ENCODE measurements around the gene ZNF664.

ZNF664 gene

DNA sequence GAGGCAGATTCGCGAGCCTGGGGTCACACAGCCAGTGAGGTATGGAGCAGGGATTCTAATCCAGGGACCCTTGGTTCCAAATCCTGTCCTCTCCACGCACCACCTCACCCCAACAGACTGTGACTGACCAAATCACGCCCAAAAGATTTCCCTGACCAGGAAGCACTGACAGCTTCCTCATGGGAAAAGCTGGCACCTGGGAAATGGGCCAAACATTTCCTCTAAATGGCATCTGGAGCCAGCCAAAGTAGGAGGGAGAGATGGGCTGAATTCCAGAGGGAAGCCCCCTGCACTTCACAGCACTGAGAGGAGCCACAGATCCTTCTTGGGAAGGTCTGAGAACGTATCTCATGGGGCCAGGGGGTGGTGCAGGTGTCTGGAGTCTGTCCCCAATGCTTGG lies 29.2 kb upstream of the ZNF664 start:
- H3K4me2 ChIP-seq (ENCODE audit: low read length): no peak overlapping the region
- no peaks in the 10 kb centered on the region for H3K9me2 ChIP-seq (replicated peaks; ENCODE audit: control insufficient read depth, low read length)
- no peaks in the 10 kb centered on the region for H4K20me1 ChIP-seq (ENCODE audit: control insufficient read depth, insufficient read depth, low read depth, low read length)
- H3K27ac ChIP-seq (ENCODE audit: low read depth, low read length): no peak overlapping the region
- TF ChIP-seq, protein P1, sequence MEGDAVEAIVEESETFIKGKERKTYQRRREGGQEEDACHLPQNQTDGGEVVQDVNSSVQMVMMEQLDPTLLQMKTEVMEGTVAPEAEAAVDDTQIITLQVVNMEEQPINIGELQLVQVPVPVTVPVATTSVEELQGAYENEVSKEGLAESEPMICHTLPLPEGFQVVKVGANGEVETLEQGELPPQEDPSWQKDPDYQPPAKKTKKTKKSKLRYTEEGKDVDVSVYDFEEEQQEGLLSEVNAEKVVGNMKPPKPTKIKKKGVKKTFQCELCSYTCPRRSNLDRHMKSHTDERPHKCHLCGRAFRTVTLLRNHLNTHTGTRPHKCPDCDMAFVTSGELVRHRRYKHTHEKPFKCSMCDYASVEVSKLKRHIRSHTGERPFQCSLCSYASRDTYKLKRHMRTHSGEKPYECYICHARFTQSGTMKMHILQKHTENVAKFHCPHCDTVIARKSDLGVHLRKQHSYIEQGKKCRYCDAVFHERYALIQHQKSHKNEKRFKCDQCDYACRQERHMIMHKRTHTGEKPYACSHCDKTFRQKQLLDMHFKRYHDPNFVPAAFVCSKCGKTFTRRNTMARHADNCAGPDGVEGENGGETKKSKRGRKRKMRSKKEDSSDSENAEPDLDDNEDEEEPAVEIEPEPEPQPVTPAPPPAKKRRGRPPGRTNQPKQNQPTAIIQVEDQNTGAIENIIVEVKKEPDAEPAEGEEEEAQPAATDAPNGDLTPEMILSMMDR (IDR thresholded peaks at IDR 0.05; ENCODE audit: low read depth, low read length, poor library complexity, severe bottlenecking): no peak
- no peaks in the 10 kb centered on the region for H3F3A ChIP-seq (ENCODE audit: control insufficient read depth, insufficient read depth)
- no peak overlapping the region for H3K4me3 ChIP-seq (ENCODE audit: low read length)
- H3K79me2 ChIP-seq (ENCODE audit: control insufficient read depth, low read length): no peaks in the 10 kb centered on the region
- H3K4me1 ChIP-seq (ENCODE audit: control insufficient read depth, low read length): no peaks in the 10 kb centered on the region
- no peaks in the 10 kb centered on the region for H3K36me3 ChIP-seq (ENCODE audit: control insufficient read depth, low read length)
- no peaks in the 10 kb centered on the region for H3K27me3 ChIP-seq (ENCODE audit: control insufficient read depth, low read length)
- H3K9me3 ChIP-seq (ENCODE audit: control insufficient read depth, insufficient read depth, low read length): no peaks in the 10 kb centered on the region

DNA sequence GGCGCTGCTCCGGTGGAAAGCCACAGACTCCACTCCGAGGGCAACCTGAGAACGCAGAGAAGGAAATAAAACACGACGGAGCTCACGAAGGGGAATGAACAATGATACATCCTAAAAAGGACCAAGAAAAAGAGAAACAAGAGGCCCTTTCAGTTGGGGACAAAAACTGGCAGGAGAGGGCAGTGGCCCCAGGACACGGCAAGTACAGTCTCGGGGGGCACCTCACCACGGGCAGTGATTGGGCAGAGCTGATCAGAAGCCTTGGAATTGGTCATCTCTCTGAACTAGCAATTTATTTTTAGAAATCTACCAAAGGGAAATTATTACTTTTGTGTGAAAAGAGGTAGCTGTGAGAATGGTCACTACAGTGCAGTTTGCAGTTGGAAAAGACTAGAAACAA lies 28.3 kb upstream of the ZNF664 start:
- Histone ChIP-seq H3K79me2 (ENCODE audit: control insufficient read depth, low read length) (no peaks in the 10 kb centered on the region), H3K4me3 (ENCODE audit: low read length) (no peak overlapping the region), H3K27ac (ENCODE audit: low read depth, low read length) (no peak overlapping the region), H3K36me3 (ENCODE audit: control insufficient read depth, low read length) (no peaks in the 10 kb centered on the region), H3K4me1 (ENCODE audit: control insufficient read depth, low read length) (no peaks in the 10 kb centered on the region), H4K20me1 (ENCODE audit: control insufficient read depth, insufficient read depth, low read depth, low read length) (no peaks in the 10 kb centered on the region), H3K27me3 (ENCODE audit: control insufficient read depth, low read length) (no peaks in the 10 kb centered on the region), H3K9me2 (replicated peaks; ENCODE audit: control insufficient read depth, low read length) (no peaks in the 10 kb centered on the region), H3F3A (ENCODE audit: control insufficient read depth, insufficient read depth) (no peaks in the 10 kb centered on the region), H3K9me3 (ENCODE audit: control insufficient read depth, insufficient read depth, low read length) (no peaks in the 10 kb centered on the region), H3K4me2 (ENCODE audit: low read length) (no peak overlapping the region)
- TF ChIP-seq, protein P1 (IDR thresholded peaks at IDR 0.05; ENCODE audit: low read depth, low read length, poor library complexity, severe bottlenecking): no peak
- TF ChIP-seq EZH2phosphoT487 (IDR thresholded peaks at IDR 0.05; ENCODE audit: borderline replicate concordance, low read length): no peak

DNA sequence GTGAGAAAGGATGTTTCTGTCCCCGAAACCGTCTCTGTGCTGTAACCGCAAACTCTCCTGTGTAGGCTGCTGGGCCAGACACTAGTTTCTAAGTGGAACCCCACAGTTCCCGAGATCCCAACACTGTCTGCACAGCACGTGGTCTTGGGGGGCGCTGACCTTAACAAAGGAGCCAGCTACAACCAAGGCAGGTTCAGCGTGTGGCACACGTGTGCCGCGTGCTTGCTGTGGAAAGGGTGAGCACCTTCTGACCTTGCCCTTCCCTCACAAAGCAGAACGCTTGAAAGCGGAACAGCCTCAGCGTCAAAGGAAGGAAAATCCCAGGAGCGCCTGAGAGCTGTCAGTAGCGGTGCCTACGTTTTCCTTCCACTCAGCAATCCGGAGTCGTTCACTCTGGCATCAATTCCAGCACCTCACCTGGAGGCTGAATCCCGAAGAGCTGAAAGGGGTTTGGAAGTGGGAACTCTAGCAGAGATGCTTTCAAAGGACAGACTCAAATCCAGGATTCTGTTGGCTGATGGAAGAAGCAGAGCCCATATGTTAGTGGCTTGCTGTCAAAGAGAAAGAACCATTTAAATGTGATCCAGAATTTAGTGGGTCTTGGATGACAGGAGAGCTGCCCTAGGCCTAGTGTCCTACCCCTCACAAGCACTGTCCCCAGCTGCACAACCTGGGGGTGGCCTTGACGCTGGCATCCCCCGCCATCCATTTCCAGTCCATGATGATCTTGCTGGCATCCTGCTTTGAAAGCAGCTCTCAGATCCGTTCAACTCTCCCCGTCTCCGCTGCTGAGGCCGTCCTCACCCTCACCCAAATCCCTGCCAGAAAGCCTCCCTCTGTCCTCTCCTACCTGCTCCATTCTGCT lies 27.5 kb upstream of the ZNF664 start:
- H3K4me2 ChIP-seq (ENCODE audit: low read length): no peak overlapping the region
- H3K27ac ChIP-seq (ENCODE audit: low read depth, low read length): no peak overlapping the region
- H3K4me1 ChIP-seq (ENCODE audit: control insufficient read depth, low read length): no peaks in the 10 kb centered on the region
- H4K20me1 ChIP-seq (ENCODE audit: control insufficient read depth, insufficient read depth, low read depth, low read length): no peaks in the 10 kb centered on the region
- H3K79me2 ChIP-seq (ENCODE audit: control insufficient read depth, low read length): no peaks in the 10 kb centered on the region
- no peaks in the 10 kb centered on the region for H3F3A ChIP-seq (ENCODE audit: control insufficient read depth, insufficient read depth)
- H3K27me3 ChIP-seq (ENCODE audit: control insufficient read depth, low read length): no peaks in the 10 kb centered on the region
- H3K4me3 ChIP-seq (ENCODE audit: low read length): no peak overlapping the region
- no peaks in the 10 kb centered on the region for H3K9me2 ChIP-seq (replicated peaks; ENCODE audit: control insufficient read depth, low read length)
- TF ChIP-seq, protein P1 (IDR thresholded peaks at IDR 0.05; ENCODE audit: low read depth, low read length, poor library complexity, severe bottlenecking): no peak
- TF ChIP-seq EZH2phosphoT487 (IDR thresholded peaks at IDR 0.05; ENCODE audit: borderline replicate concordance, low read length): no peak
- H3K36me3 ChIP-seq (ENCODE audit: control insufficient read depth, low read length): no peaks in the 10 kb centered on the region
- H3K9me3 ChIP-seq (ENCODE audit: control insufficient read depth, insufficient read depth, low read length): no peaks in the 10 kb centered on the region

Data from DOHH2 (cell line).